Eye (tissue), 1 donor: Measurements from ENCODE around the gene BMX.
A peak's percentile ranks its signal among the peaks of the same experiment; 100 is the strongest.

Experiments used
- DNase-seq: peaks from one replicate; pipeline ENCODE4 v3.0.0-alpha.2; 2015

BMX gene

DNA sequence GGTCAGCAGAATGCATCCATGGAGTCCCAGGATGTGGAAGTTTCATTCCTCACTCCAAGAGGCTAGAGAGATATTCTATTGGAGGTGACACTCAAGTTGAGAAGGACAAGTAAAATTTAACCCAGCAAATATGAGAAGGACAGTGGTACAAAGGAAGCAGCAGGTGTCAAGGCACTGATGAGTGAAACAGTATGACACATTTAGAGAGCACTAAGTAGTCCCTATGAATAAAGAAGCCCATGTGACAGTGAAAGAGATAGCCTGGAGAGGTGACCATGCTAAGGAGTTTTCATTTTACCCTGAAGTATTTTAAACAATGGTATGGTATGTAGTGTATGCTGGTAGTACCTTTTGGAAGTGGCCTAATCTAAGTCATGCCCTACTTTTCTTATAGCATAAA is 9.2 kb downstream of the BMX start:
- no peak for DNase-seq

- DNase-seq, result peak; percentile 22
Measured at GRCh38 chrX:15511563-15511962, 11.0 kb downstream of the BMX start.

DNA sequence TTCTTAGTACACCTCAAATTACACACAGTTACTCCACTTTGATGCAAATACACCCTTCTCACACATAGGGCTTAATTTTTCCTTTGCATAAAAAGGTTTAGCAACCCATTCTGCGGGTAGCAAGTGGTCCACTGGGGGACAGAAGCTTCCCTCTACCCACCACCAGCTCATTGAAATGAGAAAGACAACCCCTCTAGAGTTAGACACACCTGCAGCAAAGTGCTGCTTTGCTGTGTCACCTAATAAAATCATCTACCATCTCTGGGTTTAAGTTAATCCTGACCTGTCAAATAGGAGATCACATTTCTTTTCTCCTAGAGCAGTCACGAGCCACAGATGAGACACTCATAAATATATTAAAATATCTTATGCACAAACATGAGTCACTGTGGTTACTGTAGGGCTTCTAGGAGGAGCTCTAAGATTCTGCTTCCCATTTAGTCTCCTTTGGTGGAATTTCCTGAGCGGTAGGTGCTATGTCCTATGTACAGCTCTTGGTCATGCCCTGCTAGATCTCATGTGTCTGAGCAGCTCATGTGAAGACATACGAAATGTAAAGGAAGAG is 11.9 kb downstream of the BMX start:
- no peak for DNase-seq

DNA sequence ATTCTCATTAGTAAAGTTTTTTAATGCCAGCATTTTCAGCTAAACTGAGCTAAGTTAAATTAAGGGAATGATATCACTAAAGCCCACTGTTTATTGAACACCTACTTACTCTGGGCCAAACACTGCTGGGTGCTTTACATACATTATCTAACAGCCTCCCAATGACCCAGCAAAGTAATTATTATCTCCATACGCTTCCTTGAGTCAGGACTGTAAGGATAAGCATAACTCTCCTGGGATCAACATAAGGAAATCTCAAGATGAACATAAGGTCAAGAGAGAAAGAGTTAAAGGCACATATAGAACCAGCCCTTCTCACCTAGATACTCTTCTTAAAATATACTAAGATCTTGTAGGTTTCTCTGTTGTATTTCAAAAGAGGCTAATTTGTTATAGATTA is 13.7 kb downstream of the BMX start:
- no peak for DNase-seq

- DNase-seq, result no peak
Measured at GRCh38 chrX:15515931-15516330, 15.3 kb downstream of the BMX start.

DNA sequence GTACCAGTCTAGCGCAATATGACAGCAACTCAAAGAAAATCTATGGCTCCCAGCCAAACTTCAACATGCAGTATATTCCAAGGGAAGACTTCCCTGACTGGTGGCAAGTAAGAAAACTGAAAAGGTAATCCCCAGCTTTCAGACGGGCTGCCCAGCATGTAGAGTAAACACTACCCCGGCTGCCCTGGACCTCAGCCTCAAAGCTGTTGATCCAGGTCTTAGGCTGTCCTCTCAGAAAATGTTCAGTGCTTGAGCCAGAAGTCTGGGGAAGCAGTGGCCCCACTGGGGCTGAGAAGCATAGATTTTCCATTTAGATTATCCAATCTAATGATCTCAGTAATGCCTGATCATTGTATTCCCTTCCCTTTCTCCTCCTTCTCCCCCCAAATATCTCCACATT is 21.9 kb downstream of the BMX start:
- DNase-seq, result no peak

DNA sequence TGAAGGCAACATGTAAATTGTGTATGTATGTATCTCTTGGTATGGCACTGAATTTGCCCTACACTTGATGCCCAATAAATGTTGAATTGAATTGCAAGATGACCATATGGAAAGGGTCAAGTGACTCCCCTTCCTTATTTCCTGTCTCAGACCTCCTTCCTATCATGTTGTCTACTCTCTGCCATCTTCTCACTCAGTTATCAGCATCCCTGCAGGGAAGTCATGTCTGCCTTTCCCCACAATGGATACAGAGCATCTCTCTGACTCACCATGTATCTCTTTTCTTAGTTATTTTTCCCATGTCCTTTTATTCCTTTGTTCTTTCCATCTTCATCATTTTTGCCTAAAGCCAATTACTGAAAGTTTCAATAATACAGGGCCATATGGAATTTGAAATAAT is 22.5 kb downstream of the BMX start:
- no peak for DNase-seq

GRCh38 chrX:15524417-15524816 is 23.8 kb downstream of the BMX start:
- DNase-seq, result no peak

DNA sequence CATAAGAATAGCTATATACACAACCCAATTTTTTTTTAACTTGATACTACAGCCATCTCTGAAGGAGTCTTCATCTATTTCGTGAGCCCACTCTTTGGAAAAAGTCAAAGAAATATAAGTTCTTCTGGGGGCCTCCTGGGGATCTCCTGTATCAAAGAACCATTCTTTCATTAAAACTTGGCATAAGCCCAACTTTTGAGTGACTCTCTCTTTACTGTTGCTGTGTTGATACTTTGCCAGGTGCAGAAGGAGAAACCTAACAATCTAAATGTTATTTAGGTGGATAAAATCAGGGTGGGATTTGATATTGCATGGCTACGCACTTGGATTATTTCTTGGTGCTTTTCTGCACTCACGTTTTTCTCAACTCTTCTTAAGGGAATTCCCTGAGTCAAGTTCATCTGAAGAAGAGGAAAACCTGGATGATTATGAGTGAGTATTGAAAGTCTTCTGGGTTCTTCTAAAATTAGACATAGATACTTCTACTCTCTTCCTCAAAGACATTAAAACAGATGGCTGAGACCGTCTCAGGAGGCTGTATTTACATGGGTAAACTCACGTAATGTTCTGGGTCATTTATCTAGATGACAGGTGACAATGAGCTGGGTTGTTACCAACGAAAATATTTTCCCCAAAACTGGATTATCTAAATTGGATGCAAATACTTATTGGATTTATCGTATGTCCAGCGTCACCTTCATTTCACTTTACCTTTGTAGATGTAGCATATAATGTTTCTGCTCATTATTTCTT is 25.2 kb downstream of the BMX start:
- no peak for DNase-seq

DNA sequence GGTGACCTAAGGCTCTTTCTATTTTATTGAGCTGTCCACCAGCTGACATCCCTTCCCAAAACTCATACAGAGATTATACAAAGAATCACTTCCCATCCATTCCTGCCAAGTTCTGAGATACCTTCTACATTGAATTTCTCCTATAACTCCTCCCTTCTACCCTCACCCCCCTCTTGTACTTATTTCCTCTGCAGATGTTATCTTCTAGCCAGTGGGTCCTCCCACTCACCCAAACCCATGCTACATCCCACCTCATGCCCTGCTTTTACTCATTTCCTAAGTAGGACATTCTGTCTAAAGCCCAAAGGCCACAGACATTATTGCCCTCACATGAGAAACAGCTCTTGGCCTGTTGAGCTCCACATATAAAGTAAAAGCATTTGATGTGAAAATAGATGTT is 28.6 kb downstream of the BMX start:
- DNase-seq, result no peak

DNA sequence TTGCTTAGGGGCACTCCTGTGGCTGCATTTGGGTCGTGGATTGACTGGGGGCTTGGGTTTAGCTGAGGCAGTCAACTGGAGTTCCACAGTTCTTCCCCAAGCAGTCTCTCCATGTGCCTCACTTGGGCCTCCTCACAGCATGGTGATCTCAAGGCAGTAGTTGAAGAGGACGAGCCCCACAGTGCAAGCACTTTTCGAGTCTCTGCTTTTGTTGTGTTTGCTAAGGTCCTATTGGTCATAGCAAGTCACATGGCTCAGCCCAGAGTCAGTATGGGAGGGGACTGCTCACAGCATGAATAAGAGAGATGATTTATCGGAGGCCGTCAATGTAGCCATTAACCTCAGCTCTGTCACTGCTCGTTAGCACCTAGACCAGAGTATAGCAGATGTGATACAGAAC is 29.7 kb downstream of the BMX start:
- DNase-seq, result no peak

GRCh38 chrX:15546745-15547144 is 46.1 kb downstream of the BMX start:
- no peak for DNase-seq

DNA sequence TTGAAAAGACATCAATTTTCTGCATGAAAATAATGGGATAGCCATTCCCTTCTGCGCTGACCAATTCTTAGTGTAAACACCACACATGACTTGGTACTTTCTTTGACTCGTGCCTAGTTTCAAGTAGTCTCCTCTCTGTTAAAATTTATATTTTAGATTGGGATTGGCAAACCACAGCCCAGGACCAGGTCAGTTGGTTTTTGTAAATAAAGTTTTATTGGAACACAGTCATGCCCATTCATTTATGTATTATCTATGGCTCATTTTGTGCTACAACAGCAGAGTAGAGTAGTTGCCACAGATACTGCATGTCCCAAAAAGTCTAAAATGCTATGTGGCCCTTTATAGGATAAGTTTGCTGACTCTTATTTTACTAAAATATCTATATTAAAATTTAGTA is 46.7 kb downstream of the BMX start:
- DNase-seq, result no peak

DNA sequence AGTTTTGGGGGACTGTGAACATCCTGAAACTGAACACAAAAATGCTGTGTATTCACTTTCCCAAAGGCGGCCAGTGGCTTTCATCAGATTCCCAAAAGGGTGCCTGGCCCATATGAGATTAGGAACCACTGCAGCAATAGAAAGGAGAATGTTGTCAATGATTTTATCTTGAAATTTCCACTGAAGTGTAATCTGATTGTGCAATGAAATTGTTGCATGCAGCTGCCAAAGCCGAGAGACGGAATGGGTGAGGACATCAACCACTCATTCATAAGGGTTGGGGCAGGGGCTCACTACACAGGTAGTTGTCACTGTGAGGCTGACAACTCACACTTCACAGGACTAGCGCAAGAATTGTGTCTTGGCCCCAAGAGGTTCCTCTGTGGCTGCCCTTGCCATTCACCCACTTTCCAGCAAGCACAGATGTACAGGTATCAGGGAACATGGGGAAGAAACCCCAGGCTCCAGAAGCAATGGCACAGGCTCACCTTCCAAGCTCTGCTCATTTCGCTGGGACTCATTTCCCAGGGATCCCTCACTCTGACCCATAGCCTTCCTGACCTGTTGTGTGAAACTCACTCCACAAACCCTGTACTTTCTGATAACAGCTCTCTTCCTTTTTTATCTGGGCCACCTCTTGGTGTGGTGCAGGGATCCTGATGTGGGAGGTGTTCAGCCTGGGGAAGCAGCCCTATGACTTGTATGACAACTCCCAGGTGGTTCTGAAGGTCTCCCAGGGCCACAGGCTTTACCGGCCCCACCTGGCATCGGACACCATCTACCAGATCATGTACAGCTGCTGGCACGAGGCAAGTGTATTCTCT is 48.8 kb downstream of the BMX start:
- no peak for DNase-seq

DNA sequence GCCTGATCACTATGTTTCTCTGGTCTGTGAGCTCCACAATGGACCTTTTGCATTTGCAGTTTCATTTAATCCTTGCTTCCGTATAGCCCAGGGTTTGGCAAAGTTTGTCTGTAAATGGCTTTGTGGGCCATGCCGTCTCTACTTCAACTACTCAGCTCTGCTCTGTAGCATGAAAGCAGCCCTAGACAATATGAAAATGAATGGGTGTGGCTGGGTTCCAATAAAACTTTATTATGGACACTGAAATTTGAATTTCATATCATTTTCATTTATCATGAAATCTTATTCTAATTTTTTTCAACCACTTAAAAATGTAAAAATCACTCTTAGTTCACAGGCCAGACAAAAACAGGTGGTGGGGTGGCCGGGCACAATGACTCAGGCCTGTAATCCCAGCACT is 58.6 kb downstream of the BMX start:
- no peak for DNase-seq

- no peak for DNase-seq
Measured at GRCh38 chrX:15560924-15561323, 60.3 kb downstream of the BMX start.

DNA sequence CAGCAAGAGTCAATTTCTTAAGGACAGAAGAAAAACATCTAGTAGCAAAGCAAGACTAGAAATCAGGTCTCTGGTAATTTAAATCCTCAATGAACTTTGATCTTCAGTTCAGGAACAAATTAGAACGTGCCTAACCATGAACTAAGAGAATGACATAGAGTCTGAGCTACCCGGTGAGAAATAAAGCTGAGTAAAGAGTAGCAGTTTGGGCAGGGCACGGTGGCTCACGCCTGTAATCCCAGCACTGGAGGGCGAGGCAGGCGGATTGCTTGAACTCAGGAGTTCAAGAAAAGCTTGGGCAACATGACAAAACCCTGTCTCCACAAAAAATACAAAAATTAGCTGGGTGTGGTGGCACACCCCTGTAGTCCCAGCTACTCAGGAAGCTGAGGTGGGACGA is 62.4 kb downstream of the BMX start:
- no peak for DNase-seq

- DNase-seq, result peak; percentile 29
Measured at GRCh38 chrX:15564981-15565579, 64.5 kb downstream of the BMX start.

DNA sequence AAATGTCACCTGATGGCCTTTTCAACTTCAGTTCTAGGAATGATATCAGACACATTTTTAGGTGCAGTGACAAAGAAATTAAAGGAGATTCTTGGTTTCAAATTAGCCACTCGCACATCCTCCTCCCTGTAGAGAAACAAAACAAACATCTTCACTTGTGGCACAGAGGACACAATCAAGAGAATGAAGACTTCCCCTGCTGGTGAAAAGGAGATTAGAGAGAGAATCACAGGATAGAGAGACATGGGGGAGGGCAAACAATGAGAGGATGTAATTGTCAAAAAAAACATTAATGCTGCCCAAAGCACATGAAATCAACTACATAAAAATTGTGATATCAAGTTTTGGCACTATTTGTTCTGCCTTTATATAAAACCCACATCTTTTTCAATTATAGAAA is 65.6 kb downstream of the BMX start:
- DNase-seq, result no peak

DNA sequence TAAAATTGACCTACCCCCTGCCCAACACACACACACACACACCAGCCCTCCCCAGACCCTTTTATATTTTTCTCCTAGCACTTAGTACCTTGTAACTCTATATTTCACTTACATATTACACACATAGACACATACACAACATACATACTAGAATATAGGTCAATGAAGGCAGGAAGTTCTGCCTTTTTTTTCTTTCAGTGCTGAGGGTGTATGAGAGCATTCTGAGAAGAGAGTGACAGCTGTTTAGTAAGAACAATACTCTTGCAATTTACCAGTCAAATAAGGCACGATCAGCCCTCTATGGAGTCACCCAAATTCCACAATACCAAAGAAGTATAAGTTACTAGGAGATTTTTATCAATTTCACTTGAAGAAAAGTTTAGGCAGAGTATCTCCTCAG is 66.7 kb downstream of the BMX start:
- no peak for DNase-seq

DNA sequence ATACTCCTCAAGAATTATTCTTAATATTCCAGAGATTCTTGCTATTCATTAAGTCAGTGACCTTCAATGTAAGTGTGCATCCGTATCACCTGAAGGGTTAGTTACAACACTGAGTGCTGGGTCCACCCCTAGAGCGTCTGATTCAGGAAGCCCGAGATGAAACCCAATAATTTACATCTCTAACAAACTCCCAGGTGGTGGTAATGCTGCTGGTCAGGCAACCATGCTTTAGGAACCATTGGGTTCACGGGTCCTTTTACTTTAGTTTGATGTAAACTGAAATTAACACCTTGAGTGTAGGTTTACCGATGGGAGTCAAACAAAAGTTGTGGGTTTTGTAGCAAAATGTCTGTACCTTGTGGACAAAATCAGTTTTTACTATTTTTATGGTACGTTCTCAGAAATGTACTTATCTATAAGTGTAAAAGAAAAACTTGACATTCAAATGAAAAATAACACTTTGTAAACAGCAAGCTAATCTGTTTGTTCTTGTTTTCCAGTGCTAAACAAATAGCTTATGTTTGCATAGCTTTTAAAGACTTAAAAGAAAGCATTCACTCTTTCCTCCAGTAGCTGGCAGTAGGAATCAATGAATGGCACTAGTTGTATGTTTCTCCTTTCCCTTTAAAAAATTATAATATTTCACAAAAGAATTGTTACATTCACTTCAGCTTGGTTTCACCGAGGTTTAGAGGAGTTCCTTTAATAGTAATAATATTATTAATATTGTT is 67.4 kb downstream of the BMX start:
- DNase-seq, result no peak

GRCh38 chrX:15570145-15570544 is 69.5 kb downstream of the BMX start:
- DNase-seq, result no peak

DNA sequence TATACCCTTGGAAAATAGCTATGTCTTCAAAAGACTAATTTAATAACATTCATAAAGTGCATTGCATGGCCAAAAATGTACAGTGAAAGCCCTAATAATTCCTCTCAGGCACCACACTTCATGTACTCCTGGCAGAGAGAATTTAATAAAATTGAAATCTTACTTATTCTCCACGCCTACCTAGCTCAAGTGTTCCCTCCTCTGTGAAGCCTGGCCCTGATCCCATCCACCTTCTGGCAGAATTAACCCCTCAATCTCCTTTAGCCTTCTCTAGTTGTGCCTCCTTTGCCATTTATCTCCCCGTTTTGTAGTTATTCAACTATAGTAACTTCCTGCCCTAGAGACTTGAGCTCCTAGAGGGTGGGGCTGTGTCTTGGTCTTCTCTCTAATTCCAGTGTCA is 73.4 kb downstream of the BMX start:
- DNase-seq, result no peak
